ENCODE measurements around the gene GART. TPM values are rescaled to one million over a fixed set of nuclear protein-coding genes. Genes with fewer than 3 reads are reported as not detected.
A peak's percentile ranks its signal among the peaks of the same experiment; 100 is the strongest.

GART gene
- total RNA-seq, 2 experiments from 2014 or later, result 224 to 232 TPM

DNA sequence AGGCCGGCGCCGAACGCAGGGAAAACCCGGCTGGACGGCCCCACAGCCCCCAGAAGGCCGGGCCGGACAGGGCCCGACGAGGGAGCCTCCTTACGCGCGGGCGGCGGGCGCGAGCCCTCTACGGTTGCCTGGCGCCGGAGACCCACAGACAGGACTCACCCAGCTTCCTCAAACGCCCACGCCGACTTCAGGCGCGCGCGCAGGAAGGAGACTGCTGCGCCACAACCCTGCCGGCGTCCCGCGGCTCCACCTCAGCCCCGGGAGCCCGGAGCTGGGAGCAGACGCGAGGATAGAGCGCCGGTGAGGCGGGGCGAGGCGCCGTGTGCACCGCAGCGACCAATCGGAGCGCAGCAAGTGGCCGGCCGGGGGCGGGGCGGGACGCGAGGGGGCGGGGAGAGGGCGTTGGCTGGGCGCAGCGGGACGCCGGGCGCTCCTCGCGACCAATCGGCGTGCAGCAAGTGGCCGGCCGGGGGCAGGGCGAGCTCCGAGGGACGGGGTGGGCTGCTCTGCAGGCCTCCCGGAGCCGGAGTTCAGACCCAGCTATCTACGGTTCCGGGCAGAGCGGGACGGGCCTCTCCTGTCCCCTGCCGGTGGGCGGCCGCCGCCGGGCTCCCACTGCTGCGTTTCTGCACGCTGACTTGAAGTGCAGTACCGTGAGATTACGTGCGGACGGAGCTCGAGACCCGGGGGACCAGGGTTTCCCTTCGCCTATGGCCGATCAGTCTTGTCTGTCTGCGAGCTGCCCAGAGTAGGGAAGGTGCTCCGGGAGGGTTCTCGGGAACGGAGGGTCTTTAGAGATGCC is 62.0 kb downstream of the GART start, which contains the start of gene TMEM50B:
Gene TMEM50B, minus strand, starts transcription at position 296 of the 802 bp plus-strand sequence. CDS start 11,089 bp downstream, outside the sequence.
- Mint-ChIP-seq H3K27ac (peak within 1 kb of the TSS; percentile 94), H3K4me3 (peak within 1 kb of the TSS; percentile 92), H3K36me3 (ENCODE audit: low read depth) (no peaks in the 10 kb centered on the region), H3K4me1 (ENCODE audit: low read depth) (peaks cover 15% of the 10 kb centered on the region), H3K9me3 (no peaks in the 10 kb centered on the region), H3K27me3 (no peaks in the 10 kb centered on the region)
- ChIA-PET CTCF (interaction anchor here (0.6 to 2.1 kb wide), 8 partner anchors 9 to 126 kb away, joined by 3 to 8 read pairs (median 4); partner anchors contain the start of genes DNAJC28 and DONSON), POLR2A (interaction anchor here (0.6 to 3.0 kb wide), 15 partner anchors 9 to 328 kb away, joined by 3 to 19 read pairs (median 4); partner anchors contain the start of genes DNAJC28, GART, IFNAR1 and SON)
- DNase-seq (peak; percentile 98), ATAC-seq (peak; percentile 96)
- TF ChIP-seq, protein P1, sequence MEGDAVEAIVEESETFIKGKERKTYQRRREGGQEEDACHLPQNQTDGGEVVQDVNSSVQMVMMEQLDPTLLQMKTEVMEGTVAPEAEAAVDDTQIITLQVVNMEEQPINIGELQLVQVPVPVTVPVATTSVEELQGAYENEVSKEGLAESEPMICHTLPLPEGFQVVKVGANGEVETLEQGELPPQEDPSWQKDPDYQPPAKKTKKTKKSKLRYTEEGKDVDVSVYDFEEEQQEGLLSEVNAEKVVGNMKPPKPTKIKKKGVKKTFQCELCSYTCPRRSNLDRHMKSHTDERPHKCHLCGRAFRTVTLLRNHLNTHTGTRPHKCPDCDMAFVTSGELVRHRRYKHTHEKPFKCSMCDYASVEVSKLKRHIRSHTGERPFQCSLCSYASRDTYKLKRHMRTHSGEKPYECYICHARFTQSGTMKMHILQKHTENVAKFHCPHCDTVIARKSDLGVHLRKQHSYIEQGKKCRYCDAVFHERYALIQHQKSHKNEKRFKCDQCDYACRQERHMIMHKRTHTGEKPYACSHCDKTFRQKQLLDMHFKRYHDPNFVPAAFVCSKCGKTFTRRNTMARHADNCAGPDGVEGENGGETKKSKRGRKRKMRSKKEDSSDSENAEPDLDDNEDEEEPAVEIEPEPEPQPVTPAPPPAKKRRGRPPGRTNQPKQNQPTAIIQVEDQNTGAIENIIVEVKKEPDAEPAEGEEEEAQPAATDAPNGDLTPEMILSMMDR (IDR thresholded peaks at IDR 0.05), result no peak
- intact Hi-C loops (cut with micrococcal nuclease), result loop anchor here (5.0 kb wide), 1 partner anchor 62 kb away; the partner anchor contains the start of genes GART and SON

DNA sequence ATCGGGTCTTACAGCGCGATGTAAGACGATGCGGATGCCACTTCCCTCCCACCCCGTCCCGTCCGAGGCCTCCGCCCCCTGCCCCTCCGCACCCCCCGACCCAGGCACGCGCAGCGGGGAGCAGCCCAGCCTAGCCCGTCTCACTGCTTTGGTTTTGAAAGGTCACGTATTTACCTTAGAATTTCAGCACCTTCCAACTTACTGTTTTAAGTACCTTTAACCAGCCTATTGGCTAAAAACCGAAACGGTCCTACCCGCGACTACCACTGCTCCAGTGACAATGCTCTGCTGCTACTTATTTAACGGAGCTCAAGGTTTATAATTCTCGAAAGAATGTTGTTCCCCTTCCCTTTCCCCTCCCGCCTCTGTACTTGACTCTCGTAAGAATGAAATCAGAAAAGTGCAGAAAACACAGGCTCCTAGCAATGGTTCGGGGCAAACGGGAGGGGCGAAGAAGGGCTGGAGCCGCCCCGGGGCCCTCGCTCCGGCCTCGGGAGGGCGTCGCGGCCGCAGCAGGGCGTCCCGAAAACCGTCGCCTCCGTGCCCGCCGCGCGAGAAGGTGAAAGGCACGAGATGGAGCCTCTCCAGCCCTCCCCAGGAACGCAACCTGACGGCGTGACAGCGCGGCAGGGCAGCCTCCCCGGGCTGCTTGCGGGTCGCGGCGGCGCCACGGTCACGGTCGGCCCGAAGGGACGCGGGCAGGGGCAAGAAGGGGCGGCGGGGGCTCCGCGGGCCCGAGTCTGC is 62.8 kb downstream of the GART start:
- POLR2A ChIA-PET, result interaction anchor here (0.6 to 3.0 kb wide), 9 partner anchors 10 to 154 kb away, joined by 3 to 19 read pairs (median 4); partner anchors contain the start of genes DNAJC28, GART, IFNAR1 and SON
- peak overlapping the region; percentile 85 for H3K27ac Mint-ChIP-seq
- DNase-seq (peak; percentile 49), ATAC-seq (peak; percentile 4)
- H3K4me3 Mint-ChIP-seq, result peak overlapping the region; percentile 92
- H3K36me3 Mint-ChIP-seq (ENCODE audit: low read depth), result peaks cover 1% of the 10 kb centered on the region
- peaks cover 16% of the 10 kb centered on the region for H3K4me1 Mint-ChIP-seq (ENCODE audit: low read depth)
- no peaks in the 10 kb centered on the region for H3K9me3 Mint-ChIP-seq
- intact Hi-C loops (cut with micrococcal nuclease), result loop anchor here (5.0 kb wide), 1 partner anchor 63 kb away; the partner anchor contains the start of genes GART and SON
- TF ChIP-seq, protein P1 (IDR thresholded peaks at IDR 0.05), result no peak
- CTCF ChIA-PET, result interaction anchor here (1.1 to 2.1 kb wide), 5 partner anchors 10 to 127 kb away, joined by 3 to 8 read pairs (median 5); partner anchors contain the start of gene DNAJC28
- H3K27me3 Mint-ChIP-seq, result no peaks in the 10 kb centered on the region

DNA sequence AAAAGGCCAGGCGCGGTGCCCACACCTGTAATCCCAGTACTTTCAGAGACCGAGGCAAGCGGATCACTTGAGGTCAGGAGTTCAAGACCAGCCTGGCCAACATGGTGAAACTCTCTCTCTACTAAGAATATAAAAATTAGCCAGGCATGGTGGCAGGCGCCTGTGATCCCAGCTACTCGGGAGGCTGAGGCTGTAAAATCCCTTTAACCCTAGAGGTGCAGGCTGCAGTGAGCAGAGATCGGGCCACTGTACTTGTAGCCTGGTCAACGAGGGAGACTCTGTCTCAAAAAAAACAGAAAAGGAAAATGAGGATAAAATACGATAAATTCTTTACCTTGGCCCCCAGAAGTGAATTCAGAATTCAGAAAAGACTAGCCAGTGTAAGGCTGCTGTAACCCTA is 63.7 kb downstream of the GART start:
- intact Hi-C loops (cut with micrococcal nuclease), result loop anchor here (5.0 kb wide), 1 partner anchor 64 kb away; the partner anchor contains the start of genes GART and SON
- Mint-ChIP-seq H3K36me3 (ENCODE audit: low read depth) (peaks cover 1% of the 10 kb centered on the region), H3K27me3 (no peaks in the 10 kb centered on the region), H3K4me1 (ENCODE audit: low read depth) (peaks cover 22% of the 10 kb centered on the region), H3K4me3 (peak overlapping the region; percentile 92), H3K9me3 (no peaks in the 10 kb centered on the region), H3K27ac (peak overlapping the region; percentile 85)
- ATAC-seq (no peak), DNase-seq (no peak)
- POLR2A ChIA-PET, result no interaction called here
- CTCF ChIA-PET, result no interaction called here
- TF ChIP-seq, protein P1 (IDR thresholded peaks at IDR 0.05), result no peak

GRCh38 chr21:33477066-33477465 is 64.9 kb downstream of the GART start:
- intact Hi-C loops (cut with micrococcal nuclease), result loop anchor here (5.0 kb wide), 1 partner anchor 65 kb away; the partner anchor contains the start of genes GART and SON
- POLR2A ChIA-PET, result no interaction called here

More at GRCh38 chr21:33477066-33477465, 64.9 kb downstream of the GART start:
- H3K9me3 Mint-ChIP-seq, result no peaks in the 10 kb centered on the region
- CTCF ChIA-PET, result no interaction called here
- no peaks in the 10 kb centered on the region for H3K27me3 Mint-ChIP-seq
- peak overlapping the region; percentile 21 for H3K4me3 Mint-ChIP-seq
- H3K27ac Mint-ChIP-seq, result no peak overlapping the region
- ATAC-seq, result no peak
- TF ChIP-seq, protein P1 (IDR thresholded peaks at IDR 0.05), result no peak
- H3K4me1 Mint-ChIP-seq (ENCODE audit: low read depth), result peaks cover 24% of the 10 kb centered on the region
- H3K36me3 Mint-ChIP-seq (ENCODE audit: low read depth), result peaks cover 1% of the 10 kb centered on the region
- DNase-seq, result no peak
